ENCODE results near the gene OSBPL1A. TPM values are rescaled to one million over a fixed set of nuclear protein-coding genes. Genes with fewer than 3 reads are reported as not detected.

Gene OSBPL1A
- total RNA-seq, 1 experiment from 2014 or later = 53.1 TPM

DNA sequence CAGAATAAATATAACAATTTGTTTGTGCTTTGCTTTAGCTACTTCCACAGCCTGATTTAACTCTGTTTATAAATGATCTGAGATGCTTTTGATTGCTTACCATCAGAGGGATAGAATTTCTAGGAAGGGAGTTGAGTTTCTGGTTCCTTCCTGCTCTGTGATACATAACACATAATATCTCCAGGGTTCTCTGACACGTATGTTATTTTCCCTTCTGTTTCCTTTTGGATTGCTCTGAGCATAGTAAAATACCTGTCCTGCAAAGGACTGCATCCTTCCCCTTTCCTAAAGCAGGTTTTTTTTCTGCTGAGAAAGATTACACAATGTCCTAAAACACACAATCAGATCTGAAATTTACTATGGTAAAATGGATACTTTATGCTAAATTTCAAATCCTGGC lies 182.7 kb downstream of the OSBPL1A start:
- DNase-seq (ENCODE audit: low spot score) (no peak), ATAC-seq (no peak)
- Mint-ChIP-seq H3K36me3 (no peaks in the 10 kb centered on the region), H3K27me3 (ENCODE audit: low read depth) (no peaks in the 10 kb centered on the region), H3K4me3 (no peak overlapping the region), H3K9me3 (no peaks in the 10 kb centered on the region), H3K27ac (no peak overlapping the region), H3K4me1 (peaks cover 15% of the 10 kb centered on the region)
- POLR2A ChIA-PET = no interaction called here
- CTCF ChIA-PET = interaction anchor here (2.3 kb wide), 1 partner anchor 38 kb away, joined by 9 read pairs; no protein-coding TSS in a partner anchor
- TF ChIP-seq TEAD4 (CRISPR knock-in tag; IDR thresholded peaks at IDR 0.05) (no peak), CREM (CRISPR knock-in tag; IDR thresholded peaks at IDR 0.05) (no peak), GRHL2 (CRISPR knock-in tag; IDR thresholded peaks at IDR 0.05; ENCODE audit: insufficient replicate concordance, severe bottlenecking) (no peak), NFATC4 (CRISPR knock-in tag; IDR thresholded peaks at IDR 0.05) (no peak), SMAD3 (CRISPR knock-in tag; IDR thresholded peaks at IDR 0.05; ENCODE audit: borderline replicate concordance) (no peak), EMX1 (CRISPR knock-in tag; IDR thresholded peaks at IDR 0.05) (no peak), ZNF317 (CRISPR knock-in tag; IDR thresholded peaks at IDR 0.05; ENCODE audit: borderline replicate concordance, low read depth) (no peak), NR2C2 (CRISPR knock-in tag; IDR thresholded peaks at IDR 0.05) (no peak)
- TF ChIP-seq, protein P1, sequence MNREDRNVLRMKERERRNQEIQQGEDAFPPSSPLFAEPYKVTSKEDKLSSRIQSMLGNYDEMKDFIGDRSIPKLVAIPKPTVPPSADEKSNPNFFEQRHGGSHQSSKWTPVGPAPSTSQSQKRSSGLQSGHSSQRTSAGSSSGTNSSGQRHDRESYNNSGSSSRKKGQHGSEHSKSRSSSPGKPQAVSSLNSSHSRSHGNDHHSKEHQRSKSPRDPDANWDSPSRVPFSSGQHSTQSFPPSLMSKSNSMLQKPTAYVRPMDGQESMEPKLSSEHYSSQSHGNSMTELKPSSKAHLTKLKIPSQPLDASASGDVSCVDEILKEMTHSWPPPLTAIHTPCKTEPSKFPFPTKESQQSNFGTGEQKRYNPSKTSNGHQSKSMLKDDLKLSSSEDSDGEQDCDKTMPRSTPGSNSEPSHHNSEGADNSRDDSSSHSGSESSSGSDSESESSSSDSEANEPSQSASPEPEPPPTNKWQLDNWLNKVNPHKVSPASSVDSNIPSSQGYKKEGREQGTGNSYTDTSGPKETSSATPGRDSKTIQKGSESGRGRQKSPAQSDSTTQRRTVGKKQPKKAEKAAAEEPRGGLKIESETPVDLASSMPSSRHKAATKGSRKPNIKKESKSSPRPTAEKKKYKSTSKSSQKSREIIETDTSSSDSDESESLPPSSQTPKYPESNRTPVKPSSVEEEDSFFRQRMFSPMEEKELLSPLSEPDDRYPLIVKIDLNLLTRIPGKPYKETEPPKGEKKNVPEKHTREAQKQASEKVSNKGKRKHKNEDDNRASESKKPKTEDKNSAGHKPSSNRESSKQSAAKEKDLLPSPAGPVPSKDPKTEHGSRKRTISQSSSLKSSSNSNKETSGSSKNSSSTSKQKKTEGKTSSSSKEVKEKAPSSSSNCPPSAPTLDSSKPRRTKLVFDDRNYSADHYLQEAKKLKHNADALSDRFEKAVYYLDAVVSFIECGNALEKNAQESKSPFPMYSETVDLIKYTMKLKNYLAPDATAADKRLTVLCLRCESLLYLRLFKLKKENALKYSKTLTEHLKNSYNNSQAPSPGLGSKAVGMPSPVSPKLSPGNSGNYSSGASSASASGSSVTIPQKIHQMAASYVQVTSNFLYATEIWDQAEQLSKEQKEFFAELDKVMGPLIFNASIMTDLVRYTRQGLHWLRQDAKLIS (CRISPR knock-in tag; IDR thresholded peaks at IDR 0.05; ENCODE audit: borderline replicate concordance) = no peak
- TF ChIP-seq, protein P2, sequence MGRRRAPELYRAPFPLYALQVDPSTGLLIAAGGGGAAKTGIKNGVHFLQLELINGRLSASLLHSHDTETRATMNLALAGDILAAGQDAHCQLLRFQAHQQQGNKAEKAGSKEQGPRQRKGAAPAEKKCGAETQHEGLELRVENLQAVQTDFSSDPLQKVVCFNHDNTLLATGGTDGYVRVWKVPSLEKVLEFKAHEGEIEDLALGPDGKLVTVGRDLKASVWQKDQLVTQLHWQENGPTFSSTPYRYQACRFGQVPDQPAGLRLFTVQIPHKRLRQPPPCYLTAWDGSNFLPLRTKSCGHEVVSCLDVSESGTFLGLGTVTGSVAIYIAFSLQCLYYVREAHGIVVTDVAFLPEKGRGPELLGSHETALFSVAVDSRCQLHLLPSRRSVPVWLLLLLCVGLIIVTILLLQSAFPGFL (CRISPR knock-in tag; IDR thresholded peaks at IDR 0.05; ENCODE audit: borderline replicate concordance) = no peak
- TF ChIP-seq, protein P3, sequence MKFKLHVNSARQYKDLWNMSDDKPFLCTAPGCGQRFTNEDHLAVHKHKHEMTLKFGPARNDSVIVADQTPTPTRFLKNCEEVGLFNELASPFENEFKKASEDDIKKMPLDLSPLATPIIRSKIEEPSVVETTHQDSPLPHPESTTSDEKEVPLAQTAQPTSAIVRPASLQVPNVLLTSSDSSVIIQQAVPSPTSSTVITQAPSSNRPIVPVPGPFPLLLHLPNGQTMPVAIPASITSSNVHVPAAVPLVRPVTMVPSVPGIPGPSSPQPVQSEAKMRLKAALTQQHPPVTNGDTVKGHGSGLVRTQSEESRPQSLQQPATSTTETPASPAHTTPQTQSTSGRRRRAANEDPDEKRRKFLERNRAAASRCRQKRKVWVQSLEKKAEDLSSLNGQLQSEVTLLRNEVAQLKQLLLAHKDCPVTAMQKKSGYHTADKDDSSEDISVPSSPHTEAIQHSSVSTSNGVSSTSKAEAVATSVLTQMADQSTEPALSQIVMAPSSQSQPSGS (CRISPR knock-in tag; IDR thresholded peaks at IDR 0.05; ENCODE audit: borderline replicate concordance, low read depth) = no peak
- TF ChIP-seq, protein P4, sequence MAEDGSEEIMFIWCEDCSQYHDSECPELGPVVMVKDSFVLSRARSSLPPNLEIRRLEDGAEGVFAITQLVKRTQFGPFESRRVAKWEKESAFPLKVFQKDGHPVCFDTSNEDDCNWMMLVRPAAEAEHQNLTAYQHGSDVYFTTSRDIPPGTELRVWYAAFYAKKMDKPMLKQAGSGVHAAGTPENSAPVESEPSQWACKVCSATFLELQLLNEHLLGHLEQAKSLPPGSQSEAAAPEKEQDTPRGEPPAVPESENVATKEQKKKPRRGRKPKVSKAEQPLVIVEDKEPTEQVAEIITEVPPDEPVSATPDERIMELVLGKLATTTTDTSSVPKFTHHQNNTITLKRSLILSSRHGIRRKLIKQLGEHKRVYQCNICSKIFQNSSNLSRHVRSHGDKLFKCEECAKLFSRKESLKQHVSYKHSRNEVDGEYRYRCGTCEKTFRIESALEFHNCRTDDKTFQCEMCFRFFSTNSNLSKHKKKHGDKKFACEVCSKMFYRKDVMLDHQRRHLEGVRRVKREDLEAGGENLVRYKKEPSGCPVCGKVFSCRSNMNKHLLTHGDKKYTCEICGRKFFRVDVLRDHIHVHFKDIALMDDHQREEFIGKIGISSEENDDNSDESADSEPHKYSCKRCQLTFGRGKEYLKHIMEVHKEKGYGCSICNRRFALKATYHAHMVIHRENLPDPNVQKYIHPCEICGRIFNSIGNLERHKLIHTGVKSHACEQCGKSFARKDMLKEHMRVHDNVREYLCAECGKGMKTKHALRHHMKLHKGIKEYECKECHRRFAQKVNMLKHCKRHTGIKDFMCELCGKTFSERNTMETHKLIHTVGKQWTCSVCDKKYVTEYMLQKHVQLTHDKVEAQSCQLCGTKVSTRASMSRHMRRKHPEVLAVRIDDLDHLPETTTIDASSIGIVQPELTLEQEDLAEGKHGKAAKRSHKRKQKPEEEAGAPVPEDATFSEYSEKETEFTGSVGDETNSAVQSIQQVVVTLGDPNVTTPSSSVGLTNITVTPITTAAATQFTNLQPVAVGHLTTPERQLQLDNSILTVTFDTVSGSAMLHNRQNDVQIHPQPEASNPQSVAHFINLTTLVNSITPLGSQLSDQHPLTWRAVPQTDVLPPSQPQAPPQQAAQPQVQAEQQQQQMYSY (CRISPR knock-in tag; IDR thresholded peaks at IDR 0.05) = no peak
- TF ChIP-seq, protein P5, sequence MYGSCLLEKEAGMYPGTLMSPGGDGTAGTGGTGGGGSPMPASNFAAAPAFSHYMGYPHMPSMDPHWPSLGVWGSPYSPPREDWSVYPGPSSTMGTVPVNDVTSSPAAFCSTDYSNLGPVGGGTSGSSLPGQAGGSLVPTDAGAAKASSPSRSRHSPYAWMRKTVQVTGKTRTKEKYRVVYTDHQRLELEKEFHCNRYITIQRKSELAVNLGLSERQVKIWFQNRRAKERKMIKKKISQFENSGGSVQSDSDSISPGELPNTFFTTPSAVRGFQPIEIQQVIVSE (CRISPR knock-in tag; IDR thresholded peaks at IDR 0.05; ENCODE audit: borderline replicate concordance) = no peak
- TF ChIP-seq, protein P6, sequence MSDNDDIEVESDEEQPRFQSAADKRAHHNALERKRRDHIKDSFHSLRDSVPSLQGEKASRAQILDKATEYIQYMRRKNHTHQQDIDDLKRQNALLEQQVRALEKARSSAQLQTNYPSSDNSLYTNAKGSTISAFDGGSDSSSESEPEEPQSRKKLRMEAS (CRISPR knock-in tag; IDR thresholded peaks at IDR 0.05) = no peak

All from WTC11 (cell line).